Gastrocnemius medialis (tissue), 4 donors: ENCODE results near the gene CEBPB. TPM values are rescaled to one million over a fixed set of nuclear protein-coding genes. Genes with fewer than 3 reads are reported as not detected.

ENCODE experiments used
- ATAC-seq, 2 donors: fragments of 150-250 bp; one replicate each; pipeline ENCODE4 v1.9.1; 2016
- DNase-seq, 2 donors: peaks; one replicate each; pipeline ENCODE4 v3.0.0-alpha.2; 2019
- H3K27ac ChIP-seq, 4 donors: fragments of 200-600 bp; sonication (generic); 1 replicate in 1 of 4; 2 replicates in 3 of 4; pipeline ENCODE4 v1.5.1; 2016 to 2018; ENCODE audit warnings: mild to moderate bottlenecking in 2 of 4, moderate library complexity in 1 of 4
- H3K27me3 ChIP-seq, 3 donors: fragments of 200-600 bp; sonication (generic) in 2 of 3; 1 replicate in 1 of 3; 2 replicates in 2 of 3; pipeline versions ENCODE4 v1.5.1 to v1.6.0; 2016 to 2019; ENCODE audit warnings: mild to moderate bottlenecking in 1 of 3, moderate library complexity in 1 of 3
- H3K36me3 ChIP-seq, 2 donors: fragments of 200-600 bp; sonication (generic) in 1 of 2; one replicate each; pipeline ENCODE4 v1.5.1; 2017 to 2018
- H3K4me1 ChIP-seq, 2 donors: fragments of 200-600 bp; sonication (generic) in 1 of 2; one replicate each; pipeline ENCODE4 v1.5.1; 2016 to 2017; ENCODE audit warnings: mild to moderate bottlenecking in 2 of 2
- H3K4me3 ChIP-seq, 4 donors: fragments of 200-600 bp; sonication (generic) in 3 of 4; 1 replicate in 1 of 4; 2 replicates in 3 of 4; pipeline ENCODE4 v1.5.1; 2016 to 2019; ENCODE audit warnings: mild to moderate bottlenecking in 2 of 4
- H3K9me3 ChIP-seq, 3 donors: fragments of 200-600 bp; sonication (generic) in 2 of 3; 1 replicate in 1 of 3; 2 replicates in 2 of 3; pipeline ENCODE4 v1.5.1; 2016 to 2019
- CTCF ChIP-seq, 5 experiments: fragments of 450-650 bp in 3 of 5; fragments of 200-600 bp in 2 of 5; sonication (generic) in 2 of 5; IDR thresholded peaks in 4 of 5; conservative IDR thresholded peaks in 1 of 5; 1 replicate in 4 of 5; 2 replicates in 1 of 5; pipeline ENCODE4 v1.5.1; 2016 to 2019; ENCODE audit warnings: antibody characterized with exemption in 5 of 5, mild to moderate bottlenecking in 3 of 5, moderate library complexity in 3 of 5
- POLR2A ChIP-seq, 2 donors: fragments of 450-650 bp; IDR thresholded peaks; one replicate each; pipeline ENCODE4 v1.6.1; 2017; ENCODE audit warnings: antibody characterized with exemption in 2 of 2, mild to moderate bottlenecking in 2 of 2, moderate library complexity in 2 of 2
- in situ Hi-C, 4 donors: fragments of 200-750 bp; cut with MboI; loops; one replicate each; pipeline versions ENCODE4 v1.15.0 to v1.8.0; 2017; ENCODE audit warnings: low sequenced_read_pairs in 4 of 4
- intact Hi-C: fragments of 100-400 bp; cut with DNase I; formaldehyde crosslinking; loops from one replicate; pipeline ENCODE4 v1.15.1; 2023; ENCODE audit warnings: low total_unique reads
- total RNA-seq, 4 donors: library from RNA; depleted of rRNA; stranded (reverse); fragments of >200 nt; gene quantifications; one replicate each; pipeline versions ENCODE4 v1.1.0 to v1.2.3, GENCODE V29; 2016

Gene CEBPB
- total RNA-seq, 4 donors from 2014 or later = 219 to 434 (median 321) TPM

DNA sequence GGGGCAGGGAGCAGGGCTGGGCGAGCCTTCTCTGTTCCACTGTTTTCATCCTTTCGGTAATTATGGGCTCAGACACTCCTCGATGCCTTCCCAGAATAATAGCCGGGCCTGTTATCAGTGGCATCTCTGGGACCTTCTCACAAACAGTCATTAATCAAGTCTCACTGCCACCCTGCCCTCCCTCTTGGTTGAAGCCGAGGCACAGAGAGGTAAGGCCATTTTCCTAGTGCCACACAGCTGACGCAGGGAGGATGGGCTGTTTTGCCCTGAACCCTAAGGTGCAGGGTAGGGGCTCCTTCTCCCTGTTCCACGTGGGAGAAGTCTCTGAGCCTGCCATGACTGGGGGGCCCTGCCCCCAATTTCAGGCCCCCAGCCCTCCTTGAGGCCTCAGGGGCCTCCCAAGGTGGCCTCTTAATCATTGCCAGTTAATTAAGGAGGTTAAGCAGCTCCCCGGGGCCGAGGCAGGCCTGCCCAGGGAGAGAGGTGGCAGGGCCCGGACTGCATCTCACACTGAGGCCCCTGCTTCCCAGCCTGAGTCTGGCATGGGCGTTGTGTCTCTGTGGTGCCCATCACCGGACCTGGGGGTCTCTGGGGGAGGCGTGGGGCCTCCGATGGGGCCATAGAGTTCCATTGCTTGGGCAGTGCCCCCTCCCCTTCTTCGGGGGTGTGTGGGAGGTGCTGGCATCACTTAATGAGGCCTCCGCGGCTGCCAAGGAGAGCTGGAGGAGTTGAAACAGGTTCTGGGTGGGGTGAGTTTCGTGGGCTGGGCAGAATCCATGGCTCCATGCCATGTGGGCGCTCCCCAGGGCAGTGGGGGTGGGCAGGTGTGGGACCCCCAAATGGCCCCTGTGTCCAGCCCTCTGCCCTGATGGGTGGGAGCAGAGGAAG, 42.9 kb downstream of the CEBPB start:
- DNase-seq (no peak), ATAC-seq (no peak)
- Histone ChIP-seq H3K36me3 (no peaks in the 10 kb centered on the region), H3K27ac (no peak overlapping the region), H3K9me3 (no peaks in the 10 kb centered on the region), H3K4me3 (no peak overlapping the region), H3K4me1 (no peaks in the 10 kb centered on the region), H3K27me3 (no peaks in the 10 kb centered on the region)
- intact Hi-C loops = no loop called here
- in situ Hi-C loops = no loop called here
- TF ChIP-seq POLR2A (IDR thresholded peaks at IDR 0.05) (no peak), CTCF (IDR thresholded peaks at IDR 0.05 in 4 of 5, conservative IDR thresholded peaks at IDR 0.05 in 1 of 5) (no peak)

DNA sequence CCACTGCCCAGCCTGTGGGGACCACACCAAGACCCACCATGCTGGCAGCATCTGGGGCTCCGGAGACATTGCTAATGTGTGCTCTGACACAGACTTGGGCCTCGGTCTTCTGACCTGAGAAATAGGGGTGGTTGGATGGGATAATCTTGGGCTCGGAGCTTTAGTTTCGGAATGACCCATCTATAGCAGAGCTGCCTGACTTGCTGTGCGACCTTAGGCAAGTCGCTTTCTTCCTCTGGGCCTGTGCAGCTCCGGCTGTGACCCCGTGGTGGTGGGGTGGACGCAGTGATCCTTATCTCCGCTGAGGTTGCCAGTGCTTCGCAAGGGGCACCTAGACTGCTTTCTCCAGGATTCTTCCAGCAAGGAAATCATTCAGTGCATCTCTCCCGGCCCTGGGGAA, 43.7 kb downstream of the CEBPB start:
- Histone ChIP-seq H3K27ac (no peak overlapping the region), H3K27me3 (no peaks in the 10 kb centered on the region), H3K4me3 (no peak overlapping the region), H3K36me3 (no peaks in the 10 kb centered on the region), H3K9me3 (no peaks in the 10 kb centered on the region), H3K4me1 (no peaks in the 10 kb centered on the region)
- DNase-seq = no peak
- in situ Hi-C loops = no loop called here
- intact Hi-C loops = no loop called here
- ATAC-seq = no peak
- TF ChIP-seq POLR2A (IDR thresholded peaks at IDR 0.05) (no peak), CTCF (IDR thresholded peaks at IDR 0.05 in 4 of 5, conservative IDR thresholded peaks at IDR 0.05 in 1 of 5) (no peak)

DNA sequence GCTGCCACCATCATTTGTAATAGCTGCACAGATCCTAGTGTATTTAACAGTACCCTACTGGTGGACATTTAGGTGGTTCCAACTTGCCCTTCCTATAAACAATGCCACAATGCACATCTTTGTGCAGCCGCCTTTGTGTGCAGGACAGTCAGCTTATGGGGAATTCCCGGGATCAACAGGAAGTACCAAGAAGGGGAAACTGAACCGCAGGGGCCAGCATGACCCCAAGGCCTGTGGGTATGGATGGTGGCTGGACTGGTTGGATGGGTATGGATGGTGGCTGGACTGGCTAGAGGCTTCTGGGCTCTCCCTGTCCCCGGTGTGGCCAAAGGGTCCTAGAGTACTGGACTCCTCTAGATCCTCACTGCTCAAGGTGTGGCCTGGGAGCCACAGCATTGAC, 46.7 kb downstream of the CEBPB start:
- no peaks in the 10 kb centered on the region for H3K36me3 ChIP-seq
- no peak overlapping the region for H3K4me3 ChIP-seq
- no peak overlapping the region for H3K27ac ChIP-seq
- no peak for DNase-seq
- no peaks in the 10 kb centered on the region for H3K4me1 ChIP-seq
- H3K27me3 ChIP-seq = no peaks in the 10 kb centered on the region
- in situ Hi-C loops = no loop called here
- ATAC-seq = no peak
- TF ChIP-seq POLR2A (IDR thresholded peaks at IDR 0.05) (no peak), CTCF (IDR thresholded peaks at IDR 0.05 in 4 of 5, conservative IDR thresholded peaks at IDR 0.05 in 1 of 5) (no peak)
- intact Hi-C loops = no loop called here
- H3K9me3 ChIP-seq = no peaks in the 10 kb centered on the region

DNA sequence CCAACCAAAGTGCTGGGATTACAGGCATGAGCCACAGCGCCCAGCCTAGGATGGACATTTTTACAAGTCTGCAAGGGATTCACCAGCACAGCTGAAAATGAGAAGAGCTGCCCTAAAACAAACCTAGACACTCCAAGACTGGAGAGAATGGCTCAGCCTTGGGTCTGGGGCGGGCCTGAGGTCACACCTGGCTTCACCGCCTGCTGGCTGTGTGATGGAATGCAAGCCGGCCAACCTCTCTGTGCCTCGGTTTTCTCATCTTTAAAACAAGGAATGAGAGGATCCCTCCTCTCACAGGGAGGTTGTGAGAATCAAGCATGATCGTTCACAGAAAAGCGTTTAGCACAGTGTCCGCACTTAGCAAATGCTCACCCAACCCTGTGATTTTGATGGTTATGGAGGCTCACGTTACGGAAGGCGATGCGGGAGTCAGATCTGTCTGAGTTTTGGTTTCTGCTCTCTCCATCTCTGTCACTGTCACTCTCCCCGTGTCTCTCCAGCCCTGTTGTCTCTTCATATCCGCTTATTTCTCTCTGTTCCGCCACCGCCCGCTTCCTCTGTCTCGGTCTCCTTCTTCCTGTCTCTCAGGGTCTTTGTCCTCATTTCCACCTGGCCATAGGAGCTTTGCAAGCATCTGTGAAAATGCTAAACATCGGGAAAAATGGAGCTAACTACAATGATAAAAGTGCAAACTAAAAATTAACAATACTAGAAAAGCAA, 47.6 kb downstream of the CEBPB start:
- Histone ChIP-seq H3K27ac (no peak overlapping the region), H3K36me3 (no peaks in the 10 kb centered on the region), H3K27me3 (no peaks in the 10 kb centered on the region), H3K4me3 (no peak overlapping the region), H3K9me3 (no peaks in the 10 kb centered on the region), H3K4me1 (no peaks in the 10 kb centered on the region)
- intact Hi-C loops = no loop called here
- TF ChIP-seq POLR2A (IDR thresholded peaks at IDR 0.05) (no peak), CTCF (IDR thresholded peaks at IDR 0.05 in 4 of 5, conservative IDR thresholded peaks at IDR 0.05 in 1 of 5) (no peak)
- in situ Hi-C loops = no loop called here
- DNase-seq (no peak), ATAC-seq (no peak)
